ENCODE measurements around the gene MAP2K7. TPM values are rescaled to one million over a fixed set of nuclear protein-coding genes. Genes with fewer than 3 reads are reported as not detected.

MAP2K7 gene
- total RNA-seq, 1 experiment from 2014 or later, result 39.4 TPM

GRCh38 chr19:7914099-7914498 lies 10.4 kb downstream of the MAP2K7 start (continued):
- no peak for TF ChIP-seq ZBTB21 (CRISPR knock-in tag; IDR thresholded peaks at IDR 0.05; ENCODE audit: borderline replicate concordance)
- no peak for TF ChIP-seq CREM (CRISPR knock-in tag; IDR thresholded peaks at IDR 0.05)

DNA sequence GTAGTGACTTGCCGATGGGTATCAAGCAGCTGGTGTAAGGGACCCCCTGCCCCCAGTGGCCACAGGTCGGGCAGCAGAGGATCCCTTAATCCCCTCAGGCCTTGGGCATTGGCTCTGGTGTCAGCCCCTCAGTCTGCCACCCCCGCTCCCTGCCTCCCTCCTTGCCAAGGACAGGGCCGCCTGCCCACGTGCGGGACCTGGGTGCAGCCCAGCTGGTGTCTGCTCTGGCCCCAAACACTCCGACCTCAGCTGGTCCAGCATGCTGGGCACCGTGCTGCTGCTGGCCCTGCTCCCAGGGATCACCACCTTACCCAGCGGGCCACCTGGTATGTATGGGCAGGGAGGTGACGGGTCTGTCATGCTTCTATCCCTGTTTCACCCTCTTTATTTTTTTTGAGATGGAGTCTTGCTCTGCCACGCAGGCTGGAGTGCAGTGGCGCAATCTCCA lies 10.9 kb downstream of the MAP2K7 start, which contains the start of gene TGFBR3L:
TGFBR3L (plus strand) TSS at position 233 of the 448 bp plus-strand sequence.
- POLR2A ChIA-PET, result interaction anchor here (1.5 kb wide), 1 partner anchor 13 kb away, joined by 3 read pairs; no protein-coding TSS in a partner anchor
- Mint-ChIP-seq H3K36me3 (peaks cover 11% of the 10 kb centered on the region), H3K4me3 (peak within 1 kb of the TSS; percentile 58), H3K27me3 (ENCODE audit: low read depth) (peaks cover 51% of the 10 kb centered on the region), H3K4me1 (peaks cover 4% of the 10 kb centered on the region), H3K9me3 (no peaks in the 10 kb centered on the region), H3K27ac (no peak within 1 kb of the TSS)
- CTCF ChIA-PET, result interaction anchor here (0.6 to 2.5 kb wide), 4 partner anchors 26 to 61 kb away, joined by 3 to 7 read pairs (median 4); partner anchors contain the start of gene LRRC8E
- TF ChIP-seq ZNF671 (CRISPR knock-in tag; IDR thresholded peaks at IDR 0.05) (no peak), ESRRA (CRISPR knock-in tag; IDR thresholded peaks at IDR 0.05; ENCODE audit: borderline replicate concordance) (no peak), CTCF (IDR thresholded peaks at IDR 0.05) (no peak), PREB (CRISPR knock-in tag; IDR thresholded peaks at IDR 0.05; ENCODE audit: borderline replicate concordance) (no peak), ELF4 (CRISPR knock-in tag; IDR thresholded peaks at IDR 0.05; ENCODE audit: low read depth) (no peak), TEAD4 (CRISPR knock-in tag; IDR thresholded peaks at IDR 0.05) (no peak), EMX1 (CRISPR knock-in tag; IDR thresholded peaks at IDR 0.05) (no peak), ATF1 (CRISPR knock-in tag; IDR thresholded peaks at IDR 0.05) (no peak), HMGA2 (CRISPR knock-in tag; IDR thresholded peaks at IDR 0.05) (no peak), FOXK1 (CRISPR knock-in tag; IDR thresholded peaks at IDR 0.05) (no peak), NR2C2 (CRISPR knock-in tag; IDR thresholded peaks at IDR 0.05) (no peak), GRHL2 (CRISPR knock-in tag; IDR thresholded peaks at IDR 0.05; ENCODE audit: insufficient replicate concordance, severe bottlenecking) (no peak), JAZF1 (CRISPR knock-in tag; IDR thresholded peaks at IDR 0.05) (no peak), TP53 (CRISPR knock-in tag; IDR thresholded peaks at IDR 0.05) (no peak)
- TF ChIP-seq, protein P1, sequence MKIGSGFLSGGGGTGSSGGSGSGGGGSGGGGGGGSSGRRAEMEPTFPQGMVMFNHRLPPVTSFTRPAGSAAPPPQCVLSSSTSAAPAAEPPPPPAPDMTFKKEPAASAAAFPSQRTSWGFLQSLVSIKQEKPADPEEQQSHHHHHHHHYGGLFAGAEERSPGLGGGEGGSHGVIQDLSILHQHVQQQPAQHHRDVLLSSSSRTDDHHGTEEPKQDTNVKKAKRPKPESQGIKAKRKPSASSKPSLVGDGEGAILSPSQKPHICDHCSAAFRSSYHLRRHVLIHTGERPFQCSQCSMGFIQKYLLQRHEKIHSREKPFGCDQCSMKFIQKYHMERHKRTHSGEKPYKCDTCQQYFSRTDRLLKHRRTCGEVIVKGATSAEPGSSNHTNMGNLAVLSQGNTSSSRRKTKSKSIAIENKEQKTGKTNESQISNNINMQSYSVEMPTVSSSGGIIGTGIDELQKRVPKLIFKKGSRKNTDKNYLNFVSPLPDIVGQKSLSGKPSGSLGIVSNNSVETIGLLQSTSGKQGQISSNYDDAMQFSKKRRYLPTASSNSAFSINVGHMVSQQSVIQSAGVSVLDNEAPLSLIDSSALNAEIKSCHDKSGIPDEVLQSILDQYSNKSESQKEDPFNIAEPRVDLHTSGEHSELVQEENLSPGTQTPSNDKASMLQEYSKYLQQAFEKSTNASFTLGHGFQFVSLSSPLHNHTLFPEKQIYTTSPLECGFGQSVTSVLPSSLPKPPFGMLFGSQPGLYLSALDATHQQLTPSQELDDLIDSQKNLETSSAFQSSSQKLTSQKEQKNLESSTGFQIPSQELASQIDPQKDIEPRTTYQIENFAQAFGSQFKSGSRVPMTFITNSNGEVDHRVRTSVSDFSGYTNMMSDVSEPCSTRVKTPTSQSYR (CRISPR knock-in tag; IDR thresholded peaks at IDR 0.05), result no peak
- ATAC-seq (no peak), DNase-seq (ENCODE audit: low spot score) (no peak)

DNA sequence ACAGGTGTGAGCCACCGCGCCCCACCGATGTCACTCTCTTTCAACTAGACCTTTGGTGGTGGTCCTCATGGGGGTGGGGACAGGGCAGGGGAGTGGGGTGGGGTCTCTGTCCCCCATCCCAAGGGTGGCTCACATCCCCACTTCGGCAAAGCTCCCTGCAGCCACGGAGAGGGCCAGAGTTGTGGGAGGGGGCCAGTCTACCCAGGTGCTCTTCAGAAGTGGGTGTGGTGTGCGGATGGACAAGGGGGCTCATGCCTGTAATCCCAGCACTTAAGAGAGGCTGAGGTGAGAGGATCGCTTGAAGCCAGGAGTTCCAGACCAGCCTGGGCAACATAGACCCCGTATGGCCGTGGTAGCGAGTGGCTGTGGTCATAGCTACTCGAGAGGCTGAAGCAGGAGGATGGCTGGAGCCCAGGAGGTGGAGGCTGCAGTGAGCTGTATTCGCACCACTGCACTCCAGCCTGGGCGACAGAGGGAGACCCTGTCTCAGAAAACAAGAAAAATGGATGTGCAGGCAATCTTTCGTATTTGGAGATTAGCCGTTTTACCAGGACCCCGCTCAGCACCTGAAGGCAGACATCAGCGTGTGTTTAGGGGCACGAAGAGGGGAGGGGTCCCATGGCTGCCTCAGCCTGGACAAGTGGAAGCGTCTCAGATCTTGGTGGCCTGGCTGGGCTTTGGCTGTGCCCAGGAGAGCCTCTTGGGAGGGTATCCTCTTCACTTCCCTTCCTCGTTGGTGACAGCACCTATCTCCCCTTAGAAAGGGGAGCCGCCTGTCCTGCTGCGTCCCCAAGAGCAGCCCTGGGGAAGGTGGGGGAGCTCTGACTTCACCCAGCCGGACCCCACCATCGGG lies 11.8 kb downstream of the MAP2K7 start:
- peaks cover 11% of the 10 kb centered on the region for H3K36me3 Mint-ChIP-seq
- H3K9me3 Mint-ChIP-seq, result no peaks in the 10 kb centered on the region
- CTCF ChIA-PET, result interaction anchor here (0.6 to 7.2 kb wide), 10 partner anchors 8 to 84 kb away, joined by 5 to 70 read pairs (median 11); partner anchors contain the start of genes EVI5L, LRRC8E and MAP2K7
- peaks cover 57% of the 10 kb centered on the region for H3K27me3 Mint-ChIP-seq (ENCODE audit: low read depth)
- POLR2A ChIA-PET, result interaction anchor here (0.6 to 1.5 kb wide), 5 partner anchors 8 to 58 kb away, joined by 3 to 10 read pairs (median 4); no protein-coding TSS in a partner anchor
- peak overlapping the region; percentile 58 for H3K4me3 Mint-ChIP-seq
- ATAC-seq (no peak), DNase-seq (ENCODE audit: low spot score) (no peak)
- H3K4me1 Mint-ChIP-seq, result peaks cover 8% of the 10 kb centered on the region
- H3K27ac Mint-ChIP-seq, result no peak overlapping the region
- TF ChIP-seq PREB (CRISPR knock-in tag; IDR thresholded peaks at IDR 0.05; ENCODE audit: borderline replicate concordance) (no peak), RORB (CRISPR knock-in tag; IDR thresholded peaks at IDR 0.05) (no peak), KAT7 (CRISPR knock-in tag; IDR thresholded peaks at IDR 0.05; ENCODE audit: borderline replicate concordance) (no peak), RELA (CRISPR knock-in tag; IDR thresholded peaks at IDR 0.05; ENCODE audit: borderline replicate concordance) (no peak), CTCF (IDR thresholded peaks at IDR 0.05) (no peak), GRHL2 (CRISPR knock-in tag; IDR thresholded peaks at IDR 0.05; ENCODE audit: insufficient replicate concordance, severe bottlenecking) (no peak), HMGXB4 (CRISPR knock-in tag; IDR thresholded peaks at IDR 0.05) (no peak)
